Activated CD4-positive, CD25-positive, alpha-beta regulatory T cell treated with anti-CD3 and anti-CD28 coated beads, Interleukin-2, amount 50 U/mL, for 16 hours (primary cell): ENCODE results near the gene KDM4B.
"Not testable (repeated sequence)": the region's sequence is repeated elsewhere in the genome, so short reads cannot be mapped to it uniquely, and the experiment has no call there.

ENCODE experiments used
- DNase-seq: peaks from one replicate; pipeline ENCODE4 v3.0.0-alpha.2; 2020; ENCODE audit warnings: low read depth, low spot score

KDM4B gene

DNA sequence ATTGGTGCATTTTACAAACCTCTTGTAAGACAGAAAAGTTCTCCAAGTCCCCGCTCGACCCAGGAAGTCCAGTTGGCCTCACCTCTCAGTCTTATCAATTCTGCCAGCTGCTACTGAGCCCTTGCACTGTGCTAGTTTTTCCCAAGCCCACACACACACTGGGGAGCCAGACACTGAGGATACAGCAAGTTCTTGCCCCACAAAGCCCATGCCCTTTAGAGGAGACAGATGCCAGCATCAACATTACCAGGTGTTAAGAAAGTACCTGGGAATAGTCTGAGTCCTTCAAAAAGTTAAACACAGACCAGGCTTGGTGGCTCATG lies 196.7 kb downstream of the KDM4B start:
- DNase-seq = no peak

- DNase-seq = no peak
Measured at GRCh38 chr19:5166262-5166661, 197.3 kb downstream of the KDM4B start.

DNA sequence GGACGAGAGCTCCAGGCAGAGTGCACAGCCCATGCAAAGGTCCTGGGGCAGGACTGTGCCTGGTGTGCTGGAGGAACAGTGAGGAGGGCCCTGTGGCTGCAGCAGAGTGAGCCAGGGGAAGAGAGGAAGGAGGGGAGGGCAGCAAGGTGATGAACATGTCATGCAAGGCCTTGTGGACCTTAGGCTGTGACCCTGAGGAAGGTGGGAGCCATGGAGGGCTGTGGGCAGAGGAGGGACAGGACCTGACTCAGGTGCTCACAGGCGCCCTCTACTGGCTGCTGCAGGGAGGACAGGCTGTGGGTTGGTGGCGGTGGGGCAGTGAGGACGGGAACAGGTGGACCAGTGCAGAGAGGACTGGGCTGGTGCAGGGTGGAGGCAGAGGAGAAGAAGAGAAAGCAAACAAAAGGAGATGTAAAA lies 201.4 kb downstream of the KDM4B start:
- peak; percentile 8 for DNase-seq

GRCh38 chr19:5171711-5172110 lies 202.8 kb downstream of the KDM4B start:
- DNase-seq = no peak

- DNase-seq = no peak
Measured at GRCh38 chr19:5172859-5173630, 204.1 kb downstream of the KDM4B start.

DNA sequence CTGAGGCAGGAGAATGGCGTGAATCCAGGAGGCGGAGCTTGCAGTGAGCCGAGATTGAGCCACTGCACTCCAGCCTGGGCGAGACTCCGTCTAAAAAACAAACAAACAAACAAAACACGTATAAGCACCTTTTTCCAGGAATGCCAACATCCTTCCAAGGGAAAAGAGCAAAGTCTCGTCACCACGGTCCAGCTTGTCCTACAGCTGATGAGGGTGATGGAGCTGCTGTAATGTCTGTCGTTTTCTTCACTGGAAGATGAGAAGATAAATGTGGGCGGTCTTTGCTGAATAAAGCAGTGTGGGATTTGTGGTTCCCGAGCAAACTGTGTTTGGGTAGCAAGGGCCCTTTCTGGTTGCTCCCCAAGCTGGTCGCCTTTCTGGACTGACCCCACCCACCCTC lies 205.1 kb downstream of the KDM4B start:
- no peak for DNase-seq

GRCh38 chr19:5177745-5178450 lies 209.0 kb downstream of the KDM4B start:
- DNase-seq = no peak

- no peak for DNase-seq
Measured at GRCh38 chr19:5178841-5179240, 209.9 kb downstream of the KDM4B start.

DNA sequence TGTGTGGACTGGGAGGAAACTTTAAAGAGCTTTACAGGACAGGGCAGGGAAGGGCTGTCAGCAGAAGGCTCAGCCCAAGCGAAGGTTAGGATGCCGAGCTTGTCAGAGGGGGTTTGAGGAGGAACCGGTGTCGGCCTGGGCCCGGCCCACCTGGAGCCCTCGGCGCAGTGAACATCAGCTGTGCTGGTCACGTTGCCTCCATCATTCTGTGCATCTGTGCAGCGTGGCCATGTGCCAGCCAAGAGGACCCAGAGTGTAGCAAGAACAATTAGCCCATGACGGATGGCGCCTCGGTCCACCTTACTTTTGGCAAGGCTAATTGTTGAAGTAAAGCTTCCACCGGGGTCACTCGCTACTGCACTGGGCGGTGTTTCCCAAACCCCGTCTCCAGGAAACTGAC lies 210.3 kb downstream of the KDM4B start:
- DNase-seq = no peak

GRCh38 chr19:5181329-5181728 lies 212.4 kb downstream of the KDM4B start:
- no peak for DNase-seq

DNA sequence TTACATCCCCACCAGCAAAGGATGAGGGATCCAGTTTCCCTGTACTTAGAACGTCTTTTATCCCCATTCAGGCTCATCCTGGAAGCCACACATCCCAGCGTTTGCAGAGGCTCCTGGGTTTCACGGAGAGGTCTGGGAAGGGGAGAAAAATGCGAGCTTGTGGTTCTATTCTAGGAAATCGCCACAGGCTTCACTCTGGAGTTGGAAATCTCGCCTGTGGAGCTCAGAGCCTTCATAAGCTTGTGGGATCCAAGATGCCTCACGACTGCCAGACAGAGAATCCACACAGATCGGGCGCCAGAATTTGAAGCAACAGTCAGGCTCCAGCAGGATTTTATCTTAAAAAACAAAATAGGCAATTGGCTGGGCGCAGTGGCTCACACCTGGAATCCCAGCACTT lies 213.8 kb downstream of the KDM4B start:
- DNase-seq = no peak

DNA sequence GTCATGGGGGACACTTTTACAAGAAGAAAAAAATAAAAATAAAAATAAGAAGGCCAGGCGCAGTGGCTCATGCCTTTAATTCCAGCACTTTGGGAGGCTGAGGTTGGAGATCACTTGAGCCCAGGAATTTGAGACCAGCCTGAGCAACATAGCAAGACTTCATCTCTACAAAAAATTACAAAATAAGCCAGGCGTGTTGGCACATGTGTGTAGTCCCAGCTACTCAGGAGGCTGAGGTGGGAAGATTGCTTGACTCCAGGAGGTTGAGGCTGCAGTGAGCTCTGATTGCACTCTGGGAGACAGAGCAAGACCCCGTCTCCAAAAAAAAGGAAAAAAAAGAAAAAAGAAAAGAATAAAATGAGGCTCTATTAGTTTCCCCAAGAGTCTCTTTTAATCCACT lies 214.7 kb downstream of the KDM4B start:
- no peak for DNase-seq

DNA sequence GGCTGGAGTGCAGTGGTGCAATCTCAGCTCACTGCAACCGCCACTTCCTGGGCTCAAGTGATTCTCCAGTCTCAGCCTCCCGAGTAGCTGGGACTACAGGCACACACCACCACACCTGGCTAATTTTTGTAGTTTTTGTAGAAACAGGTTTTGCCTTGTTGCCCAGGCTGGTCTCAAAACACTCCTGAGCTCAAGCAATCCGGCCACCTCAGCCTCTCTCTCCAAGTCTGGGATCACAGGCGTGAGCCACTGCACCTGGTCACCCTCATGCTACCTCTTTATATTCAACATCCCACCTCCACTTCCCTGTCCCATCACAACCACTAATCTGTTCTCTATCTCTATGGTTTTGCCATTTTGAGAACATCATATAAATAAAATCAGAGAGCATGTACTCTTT lies 216.0 kb downstream of the KDM4B start:
- DNase-seq = no peak

GRCh38 chr19:5186293-5187050 lies 217.6 kb downstream of the KDM4B start:
- DNase-seq = no peak

GRCh38 chr19:5188548-5189317 lies 219.8 kb downstream of the KDM4B start:
- DNase-seq = no peak

- no peak for DNase-seq
Measured at GRCh38 chr19:5189318-5189607, 220.3 kb downstream of the KDM4B start.

GRCh38 chr19:5191091-5191490 lies 222.2 kb downstream of the KDM4B start:
- DNase-seq = no peak

DNA sequence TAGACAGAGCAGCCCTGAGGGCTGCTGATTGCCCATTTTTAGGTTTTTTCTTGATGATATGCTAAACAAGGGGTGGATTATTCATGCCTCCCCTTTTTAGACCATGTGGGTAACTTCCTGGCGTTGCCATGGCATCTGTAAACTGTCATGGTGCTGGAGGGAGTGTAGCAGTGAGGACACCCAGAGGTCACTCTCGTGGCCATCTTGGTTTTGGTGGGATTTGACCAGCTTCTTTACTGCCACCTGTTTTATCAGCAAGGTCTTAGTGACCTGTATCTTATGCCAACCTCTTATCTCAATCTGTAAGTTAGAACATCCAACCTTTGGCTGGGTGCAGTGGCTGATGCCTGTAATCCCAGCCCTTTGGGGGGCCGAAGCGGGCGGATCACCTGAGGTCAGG lies 223.7 kb downstream of the KDM4B start:
- no peak for DNase-seq

DNA sequence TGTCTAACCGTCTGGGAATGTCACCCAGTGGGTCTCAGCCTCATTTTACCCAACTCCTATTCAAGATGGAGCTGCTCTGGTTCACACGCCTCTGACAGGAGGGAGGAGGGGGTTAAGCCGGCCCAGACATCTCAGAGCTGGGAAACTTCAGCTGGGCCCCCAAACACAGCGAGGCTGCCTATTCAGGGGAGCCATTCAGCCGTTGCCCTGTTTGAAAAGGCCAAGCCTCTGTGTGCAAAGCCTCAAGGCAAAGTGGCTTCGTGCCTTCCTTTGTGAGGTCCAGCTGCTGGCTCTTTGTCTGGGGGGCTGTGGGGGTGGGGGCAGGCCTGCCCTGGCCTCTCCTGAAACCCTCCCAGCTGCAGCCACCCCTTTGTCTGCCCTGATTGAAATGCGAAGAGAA lies 224.3 kb downstream of the KDM4B start:
- DNase-seq = no peak

- no peak for DNase-seq
Measured at GRCh38 chr19:5194641-5195040, 225.7 kb downstream of the KDM4B start.

- not testable (repeated sequence) for DNase-seq
Measured at GRCh38 chr19:5195587-5195986, 226.7 kb downstream of the KDM4B start.

DNA sequence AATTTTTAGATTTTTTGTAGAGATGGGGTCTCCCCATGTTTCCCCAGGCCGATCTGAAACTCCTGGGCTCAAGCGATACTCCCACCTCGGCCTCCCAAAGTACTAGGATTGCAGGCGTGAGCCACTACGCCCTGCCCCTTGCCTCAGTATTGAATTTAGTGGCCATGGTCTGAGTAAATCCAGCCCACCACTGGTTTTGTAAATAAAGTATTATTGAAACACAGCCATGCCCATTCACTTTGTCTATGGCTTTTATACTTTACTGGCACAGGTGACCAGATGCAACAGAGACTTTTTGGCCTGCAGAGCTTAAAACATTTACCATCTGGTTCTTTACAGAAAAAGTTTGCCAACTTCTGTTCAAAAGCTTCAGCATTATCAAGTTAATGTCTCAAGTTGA lies 227.9 kb downstream of the KDM4B start:
- no peak for DNase-seq
